WTC11 (cell line): ENCODE results near the gene ALPI. TPM values are rescaled to one million over a fixed set of nuclear protein-coding genes. Genes with fewer than 3 reads are reported as not detected.

Experiments used
- AFF4 ChIP-seq: sonication (generic); formaldehyde crosslinking; IDR thresholded peaks from 2 replicates; pipeline ENCODE4 v1.8.1; 2023; ENCODE audit warnings: mild to moderate bottlenecking, missing genetic modification reagents, borderline replicate concordance
- ARID4B ChIP-seq: sonication (generic); formaldehyde crosslinking; IDR thresholded peaks from 2 replicates; pipeline ENCODE4 v1.8.0; 2023; ENCODE audit warnings: missing genetic modification reagents, mild to moderate bottlenecking, borderline replicate concordance
- CREB1 ChIP-seq: sonication (generic); formaldehyde crosslinking; IDR thresholded peaks from 2 replicates; pipeline ENCODE4 v1.8.0; 2023; ENCODE audit warnings: mild to moderate bottlenecking, missing genetic modification reagents
- ELF4 ChIP-seq: sonication (generic); formaldehyde crosslinking; IDR thresholded peaks from 2 replicates; pipeline ENCODE4 v1.8.1; 2022; ENCODE audit warnings: low read depth, mild to moderate bottlenecking, moderate library complexity, missing genetic modification reagents
- EMX1 ChIP-seq: fragments of 250-450 bp; sonication (Bioruptor Pico); IDR thresholded peaks from 2 replicates; pipeline ENCODE4 v1.8.0; 2021; ENCODE audit warnings: mild to moderate bottlenecking
- IRF2 ChIP-seq: sonication (generic); formaldehyde crosslinking; IDR thresholded peaks from 2 replicates; pipeline ENCODE4 v1.8.0; 2022; ENCODE audit warnings: low read depth, missing genetic modification reagents, borderline replicate concordance
- JAZF1 ChIP-seq: fragments of 250-450 bp; sonication (Bioruptor Pico); IDR thresholded peaks from 2 replicates; pipeline ENCODE4 v1.9.0; 2021; ENCODE audit warnings: moderate library complexity, mild to moderate bottlenecking, inconsistent platforms
- JUN ChIP-seq: sonication (generic); formaldehyde crosslinking; IDR thresholded peaks from 2 replicates; pipeline ENCODE4 v1.8.0; 2023; ENCODE audit warnings: mild to moderate bottlenecking, missing genetic modification reagents
- NR1H2 ChIP-seq: sonication (generic); formaldehyde crosslinking; IDR thresholded peaks from 2 replicates; pipeline ENCODE4 v1.9.0; 2021; ENCODE audit warnings: mild to moderate bottlenecking, moderate library complexity, missing genetic modification reagents
- NR3C1 ChIP-seq: sonication (generic); formaldehyde crosslinking; conservative IDR thresholded peaks from 2 replicates; pipeline ENCODE4 v1.8.1; 2023; ENCODE audit warnings: low read depth, mild to moderate bottlenecking, missing genetic modification reagents
- PREB ChIP-seq: sonication (generic); formaldehyde crosslinking; IDR thresholded peaks from 2 replicates; pipeline ENCODE4 v1.8.1; 2022; ENCODE audit warnings: mild to moderate bottlenecking, missing genetic modification reagents, moderate library complexity, borderline replicate concordance
- STAT6 ChIP-seq: sonication (generic); formaldehyde crosslinking; conservative IDR thresholded peaks from 2 replicates; pipeline ENCODE4 v1.8.1; 2023; ENCODE audit warnings: mild to moderate bottlenecking, low read depth, missing genetic modification reagents, moderate library complexity
- USF2 ChIP-seq: sonication (generic); formaldehyde crosslinking; IDR thresholded peaks from 2 replicates; pipeline ENCODE4 v1.8.1; 2023; ENCODE audit warnings: mild to moderate bottlenecking, missing genetic modification reagents, moderate library complexity
- ZBTB21 ChIP-seq: sonication (generic); formaldehyde crosslinking; IDR thresholded peaks from 2 replicates; pipeline ENCODE4 v1.8.1; 2023; ENCODE audit warnings: mild to moderate bottlenecking, missing genetic modification reagents, borderline replicate concordance
- ZNF423 ChIP-seq: fragments of 250-450 bp; sonication (Bioruptor Pico); IDR thresholded peaks from 2 replicates; pipeline ENCODE4 v2.1.2; 2022; ENCODE audit warnings: mild to moderate bottlenecking, moderate library complexity
- ZNF512 ChIP-seq: sonication (generic); formaldehyde crosslinking; IDR thresholded peaks from 2 replicates; pipeline ENCODE4 v1.8.1; 2022; ENCODE audit warnings: missing genetic modification reagents, borderline replicate concordance
- ZNF532 ChIP-seq: fragments of 250-450 bp; sonication (Bioruptor Pico); IDR thresholded peaks from 2 replicates; pipeline ENCODE4 v1.9.0; 2021; ENCODE audit warnings: mild to moderate bottlenecking, borderline replicate concordance
- total RNA-seq: library from RNA; stranded (reverse); gene quantifications from 3 replicates; pipeline ENCODE4 v1.2.3, GENCODE V29; 2021

ALPI gene
- total RNA-seq, 1 experiment from 2014 or later, result not detected

GRCh38 chr2:232485757-232486557 is 30.0 kb downstream of the ALPI start (continued):
- TF ChIP-seq ARID4B (CRISPR knock-in tag), result 0 out of 2 replicates have a peak, but pooled peaks have one; percentile 65
- TF ChIP-seq JAZF1 (CRISPR knock-in tag), result no peak
- TF ChIP-seq CREB1 (CRISPR knock-in tag), result no peak
- TF ChIP-seq IRF2 (CRISPR knock-in tag), result no peak
- peak; percentile 10; the same call in 1 of the 2 replicates for TF ChIP-seq ZBTB21 (CRISPR knock-in tag)
- no peak for TF ChIP-seq PREB (CRISPR knock-in tag)
- TF ChIP-seq JUN, result 0 out of 2 replicates have a peak, but pooled peaks have one; percentile 21
- no peak for TF ChIP-seq NR3C1
- no peak for TF ChIP-seq ELF4
- no peak for TF ChIP-seq USF2 (CRISPR knock-in tag)
- no peak for TF ChIP-seq STAT6
- TF ChIP-seq NR1H2 (CRISPR knock-in tag), result no peak
- TF ChIP-seq AFF4, result no peak
- TF ChIP-seq ZNF532, result no peak
- no peak for TF ChIP-seq ZNF423 (CRISPR knock-in tag)
- TF ChIP-seq EMX1 (CRISPR knock-in tag), result no peak
- no peak for TF ChIP-seq ZNF512 (CRISPR knock-in tag)
